IMR-90 (cell line): Measurements from ENCODE around the gene GPR132. TPM values are rescaled to one million over a fixed set of nuclear protein-coding genes. Genes with fewer than 3 reads are reported as not detected.
A peak's percentile ranks its signal among the peaks of the same experiment; 100 is the strongest.

Source experiments
- ATAC-seq: fragments of 200-7000 bp; cut with Tn5 transposase; 2 replicates; pipeline ENCODE4 v1.9.1; 2020; ENCODE audit warnings: low read depth, mild to moderate bottlenecking, moderate library complexity
- BruUV-seq: library from RNA; stranded (reverse); fragments of 400-500 nt; replicated peaks from 2 replicates; lab custom pipeline; 2021; lab: Mats Ljungman, UMichigan
- CTCF ChIA-PET: fragments of 300-600 bp; formaldehyde crosslinking; extraction: SDS; loops from one replicate; lab custom pipeline; 2021; ENCODE audit warnings: antibody characterized with exemption; lab: Yijun Ruan, JAX
- POLR2A ChIA-PET: fragments of 300-600 bp; sonication (Branson Sonifier 250); formaldehyde crosslinking; loops from one replicate; lab custom pipeline; 2022; ENCODE audit warnings: antibody characterized with exemption; ENCODE audit not compliant: unreplicated experiment; lab: Charles Lee
- DNase-seq: peaks from one replicate; pipeline ENCODE4 v3.0.0; 2013
- H2AFZ ChIP-seq: replicated peaks from 2 replicates; pipeline ENCODE3; 2013; ENCODE audit warnings: low read length, mild to moderate bottlenecking; ENCODE audit not compliant: poor library complexity
- H2AK5ac ChIP-seq: 2 replicates; pipeline ENCODE4 v1.6.1; 2013; ENCODE audit warnings: low read depth, low read length, inconsistent platforms
- H2AK9ac ChIP-seq: replicated peaks from 2 replicates; pipeline ENCODE3; 2013; ENCODE audit warnings: mild to moderate bottlenecking, low read depth, low read length, moderate library complexity; ENCODE audit not compliant: poor library complexity
- H2BK120ac ChIP-seq: 2 replicates; pipeline ENCODE4 v1.6.1; 2013; ENCODE audit warnings: low read depth, low read length, inconsistent platforms
- H2BK15ac ChIP-seq: 3 replicates; pipeline ENCODE4 v1.6.1; 2013; ENCODE audit warnings: low read depth, low read length, inconsistent platforms
- H2BK20ac ChIP-seq: 2 replicates; pipeline ENCODE4 v1.6.1; 2013; ENCODE audit warnings: low read depth, mild to moderate bottlenecking, inconsistent platforms, low read length, moderate library complexity
- H2BK5ac ChIP-seq: 2 replicates; pipeline ENCODE4 v1.6.1; 2013; ENCODE audit warnings: mild to moderate bottlenecking, low read depth, low read length, inconsistent platforms; ENCODE audit not compliant: poor library complexity, severe bottlenecking
- H3K14ac ChIP-seq: replicated peaks from 2 replicates; pipeline ENCODE4 v1.6.1; 2013; ENCODE audit warnings: low read depth, low read length, inconsistent platforms
- H3K18ac ChIP-seq: 2 replicates; pipeline ENCODE4 v1.6.1; 2013; ENCODE audit warnings: low read depth, low read length, control low read depth
- H3K23ac ChIP-seq: 2 replicates; pipeline ENCODE4 v1.6.1; 2013; ENCODE audit warnings: low read depth, low read length, inconsistent platforms
- H3K27ac ChIP-seq: 2 replicates; pipeline ENCODE4 v1.5.1; 2013; ENCODE audit warnings: mild to moderate bottlenecking, control low read depth, low read length; ENCODE audit not compliant: insufficient read depth
- H3K27me3 ChIP-seq: 2 replicates; pipeline ENCODE4 v1.6.1; 2013; ENCODE audit warnings: low read length; ENCODE audit not compliant: control insufficient read depth, insufficient read depth
- H3K36me3 ChIP-seq: 2 replicates; pipeline ENCODE4 v1.6.1; 2013; ENCODE audit warnings: low read length, mixed read lengths; ENCODE audit not compliant: control insufficient read depth, insufficient read depth
- H3K4ac ChIP-seq: 2 replicates; pipeline ENCODE4 v1.6.1; 2013; ENCODE audit warnings: low read depth, low read length, inconsistent platforms
- H3K4me1 ChIP-seq: 2 replicates; pipeline ENCODE4 v1.6.1; 2013; ENCODE audit warnings: low read length, mixed read lengths; ENCODE audit not compliant: control insufficient read depth, insufficient read depth
- H3K4me2 ChIP-seq: 2 replicates; pipeline ENCODE4 v1.6.1; 2013; ENCODE audit warnings: low read depth, mild to moderate bottlenecking, control low read depth, low read length, moderate library complexity
- H3K4me3 ChIP-seq: 2 replicates; pipeline ENCODE4 v1.5.1; 2013; ENCODE audit warnings: low read depth, mild to moderate bottlenecking, control low read depth, low read length, moderate library complexity; ENCODE audit not compliant: insufficient read depth
- H3K56ac ChIP-seq: 2 replicates; pipeline ENCODE4 v1.6.1; 2013; ENCODE audit warnings: low read length, inconsistent platforms; ENCODE audit not compliant: insufficient read depth; ENCODE audit errors: extremely low read depth
- H3K79me1 ChIP-seq, 2 experiments: 2 replicates each; pipeline ENCODE4 v1.6.1; 2013; ENCODE audit warnings: low read length in 2 of 2, inconsistent platforms in 1 of 2, low read depth in 1 of 2
- H3K9ac ChIP-seq: 2 replicates; pipeline ENCODE4 v1.6.1; 2013; ENCODE audit warnings: low read depth, low read length, control low read depth
- H3K9me1 ChIP-seq: 2 replicates; pipeline ENCODE4 v1.6.1; 2013; ENCODE audit warnings: low read length, inconsistent platforms; ENCODE audit not compliant: insufficient read depth
- H3K9me3 ChIP-seq: 2 replicates; pipeline ENCODE4 v1.6.1; 2013; ENCODE audit warnings: low read length; ENCODE audit not compliant: control insufficient read depth, insufficient read depth
- H4K20me1 ChIP-seq: 2 replicates; pipeline ENCODE4 v1.6.1; 2013; ENCODE audit warnings: low read length, inconsistent platforms; ENCODE audit not compliant: insufficient read depth
- H4K5ac ChIP-seq: 2 replicates; pipeline ENCODE4 v1.6.1; 2013; ENCODE audit warnings: mild to moderate bottlenecking, low read depth, low read length, control low read depth
- H4K8ac ChIP-seq, 2 experiments: 2 replicates each; pipeline ENCODE4 v1.6.1; 2013; ENCODE audit warnings: low read depth in 2 of 2, low read length in 2 of 2, control low read depth in 1 of 2, inconsistent platforms in 1 of 2
- H4K91ac ChIP-seq: 2 replicates; pipeline ENCODE4 v1.6.1; 2013; ENCODE audit warnings: low read depth, low read length, inconsistent platforms; ENCODE audit not compliant: insufficient read depth
- BHLHE40 ChIP-seq: fragments of 150-350 bp; IDR thresholded peaks from 2 replicates; pipeline ENCODE4 v1.6.1; 2016; ENCODE audit warnings: mild to moderate bottlenecking, low read depth, low read length
- CEBPB ChIP-seq: IDR thresholded peaks from 2 replicates; pipeline ENCODE4 v1.6.1; 2012; ENCODE audit warnings: low read depth, low read length, improper control_type of control experiment
- CHD1 ChIP-seq: IDR thresholded peaks from 2 replicates; pipeline ENCODE4 v1.6.1; 2012; ENCODE audit warnings: low read depth, low read length, improper control_type of control experiment
- FOS ChIP-seq: fragments of 150-350 bp; IDR thresholded peaks from 2 replicates; pipeline ENCODE4 v1.6.1; 2016; ENCODE audit warnings: low read depth, low read length
- MAFK ChIP-seq: IDR thresholded peaks from 2 replicates; pipeline ENCODE4 v1.6.1; 2012; ENCODE audit warnings: low read depth, low read length, improper control_type of control experiment
- MAZ ChIP-seq: IDR thresholded peaks from 2 replicates; pipeline ENCODE4 v1.6.1; 2012; ENCODE audit warnings: low read depth, mild to moderate bottlenecking, low read length, improper control_type of control experiment, moderate library complexity, borderline replicate concordance
- MXI1 ChIP-seq: IDR thresholded peaks from 2 replicates; pipeline ENCODE4 v1.6.1; 2012; ENCODE audit warnings: low read depth, mild to moderate bottlenecking, low read length, moderate library complexity, borderline replicate concordance
- POLR2A ChIP-seq: IDR thresholded peaks from 2 replicates; pipeline ENCODE4 v1.6.1; 2012; ENCODE audit warnings: mild to moderate bottlenecking, low read depth, low read length
- RAD21 ChIP-seq: IDR thresholded peaks from 2 replicates; pipeline ENCODE4 v1.6.1; 2012; ENCODE audit warnings: low read length, improper control_type of control experiment
- RFX5 ChIP-seq: IDR thresholded peaks from 2 replicates; pipeline ENCODE4 v1.8.0; 2012; ENCODE audit warnings: low read depth, mild to moderate bottlenecking, low read length, moderate library complexity
- SMC3 ChIP-seq: fragments of 150-350 bp; IDR thresholded peaks from 2 replicates; pipeline ENCODE4 v1.6.1; 2016; ENCODE audit warnings: low read depth, mild to moderate bottlenecking, antibody characterized with exemption, low read length, moderate library complexity
- WGBS, 2 experiments: methylation state at CpG; one replicate each; pipeline versions ENCODE4 v1.1.5 to v1.1.7; 2013; ENCODE audit warnings: missing lambda C conversion rate in 2 of 2; ENCODE audit not compliant: insufficient read length in 1 of 2; ENCODE audit errors: extremely low coverage in 2 of 2; 5-methylcytosine and 5-hydroxymethylcytosine counted together
- dilution Hi-C: fragments of 300-500 bp; cut with HindIII; formaldehyde crosslinking; loops from one replicate; pipeline ENCODE4 v1.14.3; 2018; ENCODE audit warnings: low sequenced_read_pairs; ENCODE audit not compliant: unreplicated experiment
- in situ Hi-C: fragments of 300-500 bp; cut with MboI; formaldehyde crosslinking; loops from 3 replicates; pipeline ENCODE4 v1.14.3; 2019; ENCODE audit warnings: low sequenced_read_pairs, inconsistent platforms, mixed read lengths
- intact Hi-C: fragments of 100-400 bp; cut with micrococcal nuclease; formaldehyde crosslinking; loops from 2 replicates; pipeline ENCODE4 v1.10.0; 2022
- polyA plus RNA-seq, 3 experiments: library from polyadenylated mRNA; depleted of rRNA; stranded (reverse); fragments of >200 nt; gene quantifications; 2 replicates each; pipeline ENCODE4 v1.2.3, GENCODE V29; 2012; ENCODE audit warnings: low replicate concordance in 1 of 3
- total RNA-seq: library from RNA; depleted of rRNA; stranded (reverse); fragments of >200 nt; gene quantifications from 2 replicates; pipeline ENCODE4 v1.2.3, GENCODE V29; 2012
- TF ChIP-seq, protein P1 (sequence below): fragments of 150-350 bp; IDR thresholded peaks from 2 replicates; pipeline ENCODE4 v1.6.1; 2016; ENCODE audit warnings: low read depth, mild to moderate bottlenecking, low read length, moderate library complexity, borderline replicate concordance
- TF ChIP-seq, protein P2 (sequence below): conservative IDR thresholded peaks from 2 replicates; pipeline ENCODE4 v1.5.1; 2012; ENCODE audit warnings: mild to moderate bottlenecking, low read depth, low read length, improper control_type of control experiment
- TF ChIP-seq, protein P3 (sequence below): fragments of 150-350 bp; IDR thresholded peaks from 2 replicates; pipeline ENCODE4 v1.6.1; 2017; ENCODE audit warnings: mild to moderate bottlenecking, antibody characterized with exemption, low read length, low read depth

Gene GPR132
- total and polyA plus RNA-seq, 2 of the 4 experiments (the other 2 are of a cell fraction) = under 0.01 to 0.10 TPM

DNA sequence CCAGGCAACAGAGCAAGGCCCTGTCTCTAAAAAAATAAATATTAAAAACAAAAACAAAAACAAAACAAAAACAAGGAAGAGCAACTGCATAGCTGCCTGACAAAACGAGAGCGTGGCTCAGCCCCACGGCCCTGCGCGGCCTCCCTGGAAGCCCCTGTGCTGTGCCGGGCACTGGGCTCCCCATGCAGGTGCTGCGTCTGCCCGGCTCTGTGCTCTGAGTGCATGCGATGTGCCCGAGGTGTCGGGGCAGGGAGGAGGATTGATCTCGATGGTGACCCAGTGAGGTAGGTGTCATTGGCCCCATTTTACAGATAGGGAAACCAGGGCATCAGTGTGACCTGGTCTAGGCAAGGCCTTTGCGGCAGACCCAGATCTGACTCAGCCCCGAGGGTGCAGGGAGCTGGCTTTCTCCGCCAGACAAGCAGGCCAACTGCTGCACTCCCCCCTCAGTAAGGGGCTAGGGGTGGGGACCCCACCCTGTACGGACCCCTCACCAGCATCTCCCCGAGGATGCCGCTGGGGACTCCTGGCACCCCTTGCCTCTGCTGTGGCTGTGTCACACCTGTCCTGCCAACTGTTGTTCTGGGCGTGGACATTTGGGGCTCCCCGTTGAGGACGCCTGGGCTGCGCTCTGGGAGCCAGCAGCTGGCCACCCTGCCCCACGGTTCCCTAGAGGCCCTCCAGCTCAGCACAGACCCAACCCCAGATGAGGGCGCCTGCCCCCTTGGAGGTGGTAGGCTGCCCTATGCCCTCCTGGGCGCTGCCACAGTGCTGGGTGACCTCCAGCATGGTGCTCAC is 15.3 kb downstream of the GPR132 start:
- POLR2A ChIA-PET = no interaction called here
- H2BK5ac ChIP-seq = no peak overlapping the region

More for the DNA sequence above, 15.3 kb downstream of the GPR132 start:
- dilution Hi-C loops (loop anchor here (10.0 kb wide), 1 partner anchor 115 kb away; no protein-coding TSS in a partner anchor), in situ Hi-C loops (loop anchor here (5.0 kb wide), 1 partner anchor 78 kb away; no protein-coding TSS in a partner anchor), intact Hi-C loops (no loop called here)
- peak overlapping the region; percentile 8 for H2AK9ac ChIP-seq
- H3K23ac ChIP-seq = no peak overlapping the region
- DNase-seq (no peak), ATAC-seq (no peak)
- H3K18ac ChIP-seq = no peak overlapping the region
- no peak overlapping the region for H4K8ac ChIP-seq
- H4K20me1 ChIP-seq = no peaks in the 10 kb centered on the region
- peak overlapping the region; percentile 58 for H2AFZ ChIP-seq
- H2AK5ac ChIP-seq = no peak overlapping the region
- peaks cover 3% of the 10 kb centered on the region; the same call in 1 of the 2 replicates for H3K27me3 ChIP-seq
- no peak overlapping the region for H2BK120ac ChIP-seq
- H2BK20ac ChIP-seq = no peak overlapping the region
- no TSS peak for BruUV-seq
- H2BK15ac ChIP-seq = no peak overlapping the region
- no peak overlapping the region for H3K9ac ChIP-seq
- no peak overlapping the region for H3K4me2 ChIP-seq
- CTCF ChIA-PET = no interaction called here
- H3K36me3 ChIP-seq = no peaks in the 10 kb centered on the region
- H3K14ac ChIP-seq = no peak overlapping the region
- no peak overlapping the region for H4K91ac ChIP-seq
- H4K5ac ChIP-seq = no peak overlapping the region
- H3K56ac ChIP-seq = no peak overlapping the region
- H3K4ac ChIP-seq = no peak overlapping the region
- H3K4me1 ChIP-seq = peaks cover 3% of the 10 kb centered on the region; the same call in 1 of the 2 replicates
- no peak overlapping the region for H3K27ac ChIP-seq
- no peaks in the 10 kb centered on the region for H3K9me1 ChIP-seq
- H3K4me3 ChIP-seq = no peak overlapping the region
- H3K9me3 ChIP-seq = no peaks in the 10 kb centered on the region
- WGBS, 2 experiments = 81% methylated on average over 13 of the region's 25 CpGs; no CpG with 5 or more reads in 1 of the 2 experiments
- TF ChIP-seq MAFK (no peak), CEBPB (no peak), SMC3 (no peak), FOS (no peak), MXI1 (no peak), CHD1 (no peak), POLR2A (no peak), RFX5 (no peak), BHLHE40 (no peak), RAD21 (no peak), MAZ (no peak)
- TF ChIP-seq, protein P1, sequence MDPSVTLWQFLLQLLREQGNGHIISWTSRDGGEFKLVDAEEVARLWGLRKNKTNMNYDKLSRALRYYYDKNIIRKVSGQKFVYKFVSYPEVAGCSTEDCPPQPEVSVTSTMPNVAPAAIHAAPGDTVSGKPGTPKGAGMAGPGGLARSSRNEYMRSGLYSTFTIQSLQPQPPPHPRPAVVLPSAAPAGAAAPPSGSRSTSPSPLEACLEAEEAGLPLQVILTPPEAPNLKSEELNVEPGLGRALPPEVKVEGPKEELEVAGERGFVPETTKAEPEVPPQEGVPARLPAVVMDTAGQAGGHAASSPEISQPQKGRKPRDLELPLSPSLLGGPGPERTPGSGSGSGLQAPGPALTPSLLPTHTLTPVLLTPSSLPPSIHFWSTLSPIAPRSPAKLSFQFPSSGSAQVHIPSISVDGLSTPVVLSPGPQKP = no peak
- TF ChIP-seq, protein P2, sequence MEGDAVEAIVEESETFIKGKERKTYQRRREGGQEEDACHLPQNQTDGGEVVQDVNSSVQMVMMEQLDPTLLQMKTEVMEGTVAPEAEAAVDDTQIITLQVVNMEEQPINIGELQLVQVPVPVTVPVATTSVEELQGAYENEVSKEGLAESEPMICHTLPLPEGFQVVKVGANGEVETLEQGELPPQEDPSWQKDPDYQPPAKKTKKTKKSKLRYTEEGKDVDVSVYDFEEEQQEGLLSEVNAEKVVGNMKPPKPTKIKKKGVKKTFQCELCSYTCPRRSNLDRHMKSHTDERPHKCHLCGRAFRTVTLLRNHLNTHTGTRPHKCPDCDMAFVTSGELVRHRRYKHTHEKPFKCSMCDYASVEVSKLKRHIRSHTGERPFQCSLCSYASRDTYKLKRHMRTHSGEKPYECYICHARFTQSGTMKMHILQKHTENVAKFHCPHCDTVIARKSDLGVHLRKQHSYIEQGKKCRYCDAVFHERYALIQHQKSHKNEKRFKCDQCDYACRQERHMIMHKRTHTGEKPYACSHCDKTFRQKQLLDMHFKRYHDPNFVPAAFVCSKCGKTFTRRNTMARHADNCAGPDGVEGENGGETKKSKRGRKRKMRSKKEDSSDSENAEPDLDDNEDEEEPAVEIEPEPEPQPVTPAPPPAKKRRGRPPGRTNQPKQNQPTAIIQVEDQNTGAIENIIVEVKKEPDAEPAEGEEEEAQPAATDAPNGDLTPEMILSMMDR = no peak
- TF ChIP-seq, protein P3, sequence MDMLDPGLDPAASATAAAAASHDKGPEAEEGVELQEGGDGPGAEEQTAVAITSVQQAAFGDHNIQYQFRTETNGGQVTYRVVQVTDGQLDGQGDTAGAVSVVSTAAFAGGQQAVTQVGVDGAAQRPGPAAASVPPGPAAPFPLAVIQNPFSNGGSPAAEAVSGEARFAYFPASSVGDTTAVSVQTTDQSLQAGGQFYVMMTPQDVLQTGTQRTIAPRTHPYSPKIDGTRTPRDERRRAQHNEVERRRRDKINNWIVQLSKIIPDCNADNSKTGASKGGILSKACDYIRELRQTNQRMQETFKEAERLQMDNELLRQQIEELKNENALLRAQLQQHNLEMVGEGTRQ = no peak
- no peaks in the 10 kb centered on the region for H3K79me1 ChIP-seq
